ENCODE measurements around the gene IRX4. TPM values are rescaled to one million over a fixed set of nuclear protein-coding genes. Genes with fewer than 3 reads are reported as not detected.

Gene IRX4
- total RNA-seq, 1 donor from 2014 or later: 0.92 TPM

- Histone ChIP-seq H3K4me3 (ENCODE audit: low read depth, low read length) (no peak overlapping the region), H3K27me3 (ENCODE audit: control insufficient read depth, insufficient read depth, low read length) (peaks cover 7% of the 10 kb centered on the region), H3K36me3 (ENCODE audit: control insufficient read depth, insufficient read depth, low read length) (no peaks in the 10 kb centered on the region)
- DNase-seq (ENCODE audit: low read depth): no peak
- TF ChIP-seq, protein P1, sequence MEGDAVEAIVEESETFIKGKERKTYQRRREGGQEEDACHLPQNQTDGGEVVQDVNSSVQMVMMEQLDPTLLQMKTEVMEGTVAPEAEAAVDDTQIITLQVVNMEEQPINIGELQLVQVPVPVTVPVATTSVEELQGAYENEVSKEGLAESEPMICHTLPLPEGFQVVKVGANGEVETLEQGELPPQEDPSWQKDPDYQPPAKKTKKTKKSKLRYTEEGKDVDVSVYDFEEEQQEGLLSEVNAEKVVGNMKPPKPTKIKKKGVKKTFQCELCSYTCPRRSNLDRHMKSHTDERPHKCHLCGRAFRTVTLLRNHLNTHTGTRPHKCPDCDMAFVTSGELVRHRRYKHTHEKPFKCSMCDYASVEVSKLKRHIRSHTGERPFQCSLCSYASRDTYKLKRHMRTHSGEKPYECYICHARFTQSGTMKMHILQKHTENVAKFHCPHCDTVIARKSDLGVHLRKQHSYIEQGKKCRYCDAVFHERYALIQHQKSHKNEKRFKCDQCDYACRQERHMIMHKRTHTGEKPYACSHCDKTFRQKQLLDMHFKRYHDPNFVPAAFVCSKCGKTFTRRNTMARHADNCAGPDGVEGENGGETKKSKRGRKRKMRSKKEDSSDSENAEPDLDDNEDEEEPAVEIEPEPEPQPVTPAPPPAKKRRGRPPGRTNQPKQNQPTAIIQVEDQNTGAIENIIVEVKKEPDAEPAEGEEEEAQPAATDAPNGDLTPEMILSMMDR (IDR thresholded peaks at IDR 0.05; ENCODE audit: insufficient read depth, low read length, poor library complexity, severe bottlenecking): no peak
These were observed 14.7 kb upstream of the IRX4 start for GRCh38 chr5:1897386-1897785.

DNA sequence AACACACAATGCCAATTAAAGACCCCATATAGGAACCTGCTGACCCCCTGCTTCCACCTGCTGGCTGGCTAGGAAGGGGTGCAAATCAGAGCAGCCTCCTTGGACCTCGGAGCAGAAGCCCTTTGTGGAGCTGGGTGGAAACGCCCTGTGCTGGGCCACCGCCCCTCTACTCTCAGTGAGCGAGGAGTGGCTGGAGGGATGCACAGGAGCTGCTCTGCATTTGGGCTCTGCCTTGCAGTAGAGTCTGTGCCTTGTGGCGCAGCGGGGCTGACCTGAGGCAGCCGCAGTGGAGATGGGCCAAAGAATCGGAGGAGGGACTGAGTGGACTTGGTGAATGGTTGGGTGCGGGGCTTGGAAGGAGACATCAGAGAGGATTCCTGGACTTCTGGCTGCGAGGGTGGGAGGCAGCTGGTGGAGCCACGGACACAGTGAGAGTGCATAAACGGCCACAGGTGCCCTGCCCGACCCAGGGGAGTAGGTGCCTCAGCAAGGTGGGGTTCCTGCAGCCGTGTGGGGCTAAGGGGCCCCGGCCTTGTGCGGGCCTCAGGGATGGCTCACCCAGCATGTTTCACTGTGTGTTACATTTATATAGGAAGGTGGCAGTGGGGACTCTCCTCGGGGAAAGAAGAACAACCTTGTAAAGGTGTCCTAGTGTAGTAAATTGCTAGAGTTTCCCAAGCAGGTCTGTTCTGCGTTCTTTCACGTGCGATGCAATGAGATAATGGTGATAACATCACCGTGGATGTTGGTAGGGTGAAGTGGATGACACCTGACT is 14.1 kb upstream of the IRX4 start:
- DNase-seq (ENCODE audit: low read depth): no peak
- Histone ChIP-seq H3K4me3 (ENCODE audit: low read depth, low read length) (no peak overlapping the region), H3K27me3 (ENCODE audit: control insufficient read depth, insufficient read depth, low read length) (peaks cover 7% of the 10 kb centered on the region), H3K36me3 (ENCODE audit: control insufficient read depth, insufficient read depth, low read length) (no peaks in the 10 kb centered on the region)
- TF ChIP-seq, protein P1 (IDR thresholded peaks at IDR 0.05; ENCODE audit: insufficient read depth, low read length, poor library complexity, severe bottlenecking): no peak

- TF ChIP-seq, protein P1 (IDR thresholded peaks at IDR 0.05; ENCODE audit: insufficient read depth, low read length, poor library complexity, severe bottlenecking): no peak
- Histone ChIP-seq H3K4me3 (ENCODE audit: low read depth, low read length) (no peak overlapping the region), H3K27me3 (ENCODE audit: control insufficient read depth, insufficient read depth, low read length) (peaks cover 8% of the 10 kb centered on the region), H3K36me3 (ENCODE audit: control insufficient read depth, insufficient read depth, low read length) (no peaks in the 10 kb centered on the region)
- no peak for DNase-seq (ENCODE audit: low read depth)
These were observed 13.2 kb upstream of the IRX4 start for GRCh38 chr5:1895739-1896420.

GRCh38 chr5:1894243-1894642 is 11.5 kb upstream of the IRX4 start:
- H3K36me3 ChIP-seq (ENCODE audit: control insufficient read depth, insufficient read depth, low read length): no peaks in the 10 kb centered on the region
- H3K27me3 ChIP-seq (ENCODE audit: control insufficient read depth, insufficient read depth, low read length): peaks cover 19% of the 10 kb centered on the region
- TF ChIP-seq, protein P1 (IDR thresholded peaks at IDR 0.05; ENCODE audit: insufficient read depth, low read length, poor library complexity, severe bottlenecking): no peak
- H3K4me3 ChIP-seq (ENCODE audit: low read depth, low read length): no peak overlapping the region
- DNase-seq (ENCODE audit: low read depth): no peak

GRCh38 chr5:1893754-1894153 is 11.0 kb upstream of the IRX4 start:
- peaks cover 24% of the 10 kb centered on the region for H3K27me3 ChIP-seq (ENCODE audit: control insufficient read depth, insufficient read depth, low read length)
- no peaks in the 10 kb centered on the region for H3K36me3 ChIP-seq (ENCODE audit: control insufficient read depth, insufficient read depth, low read length)
- TF ChIP-seq, protein P1 (IDR thresholded peaks at IDR 0.05; ENCODE audit: insufficient read depth, low read length, poor library complexity, severe bottlenecking): no peak
- no peak overlapping the region for H3K4me3 ChIP-seq (ENCODE audit: low read depth, low read length)
- no peak for DNase-seq (ENCODE audit: low read depth)
